DOHH2 (cell line): ENCODE measurements around the gene ITGA8.
"Not testable (repeated sequence)": the region's sequence is repeated elsewhere in the genome, so short reads cannot be mapped to it uniquely, and the experiment has no call there.

Experiments used
- H3F3A ChIP-seq: fragments of 200-600 bp; sonication (generic), shearing (Covaris generic); 2 replicates; pipeline ENCODE4 v1.6.0; 2016; ENCODE audit warnings: antibody characterized with exemption, mild to moderate bottlenecking; ENCODE audit not compliant: control insufficient read depth, insufficient read depth
- H3K27ac ChIP-seq: fragments of 200-600 bp; sonication (generic); 2 replicates; pipeline ENCODE4 v1.5.1; 2014; ENCODE audit warnings: low read depth, mild to moderate bottlenecking, low read length, moderate library complexity
- H3K27me3 ChIP-seq: fragments of 200-600 bp; sonication (generic); 2 replicates; pipeline ENCODE4 v1.6.1; 2014; ENCODE audit warnings: mild to moderate bottlenecking, low read length, mixed read lengths; ENCODE audit not compliant: control insufficient read depth
- H3K36me3 ChIP-seq: fragments of 200-600 bp; sonication (generic); 2 replicates; pipeline ENCODE4 v1.6.1; 2014; ENCODE audit warnings: mild to moderate bottlenecking, low read length, moderate library complexity, mixed read lengths; ENCODE audit not compliant: control insufficient read depth
- H3K4me1 ChIP-seq: fragments of 200-600 bp; sonication (generic); 2 replicates; pipeline ENCODE4 v1.6.1; 2014; ENCODE audit warnings: mild to moderate bottlenecking, low read length, mixed read lengths; ENCODE audit not compliant: control insufficient read depth
- H3K4me2 ChIP-seq: fragments of 200-600 bp; sonication (generic); 2 replicates; pipeline ENCODE4 v1.6.0; 2014; ENCODE audit warnings: mild to moderate bottlenecking, low read length, moderate library complexity
- H3K4me3 ChIP-seq: fragments of 200-600 bp; sonication (generic); 2 replicates; pipeline ENCODE4 v1.5.1; 2014; ENCODE audit warnings: mild to moderate bottlenecking, low read length, mixed read lengths
- H3K79me2 ChIP-seq: fragments of 200-600 bp; sonication (generic); 2 replicates; pipeline ENCODE4 v1.6.1; 2014; ENCODE audit warnings: mild to moderate bottlenecking, low read length, mixed read lengths; ENCODE audit not compliant: control insufficient read depth
- H3K9me2 ChIP-seq: fragments of 200-600 bp; sonication (generic); replicated peaks from 2 replicates; pipeline ENCODE4 v1.6.1; 2014; ENCODE audit warnings: mild to moderate bottlenecking, low read length, mixed read lengths; ENCODE audit not compliant: control insufficient read depth
- H3K9me3 ChIP-seq: fragments of 200-600 bp; sonication (generic); 2 replicates; pipeline ENCODE4 v1.6.1; 2014; ENCODE audit warnings: antibody characterized with exemption, low read length, mixed read lengths; ENCODE audit not compliant: control insufficient read depth, insufficient read depth
- H4K20me1 ChIP-seq: fragments of 200-600 bp; sonication (generic); 2 replicates; pipeline ENCODE4 v1.6.0; 2014; ENCODE audit warnings: low read depth, mild to moderate bottlenecking, antibody characterized with exemption, low read length, moderate library complexity; ENCODE audit not compliant: control insufficient read depth, insufficient read depth
- CTCF ChIP-seq: fragments of 200-600 bp; sonication (generic); IDR thresholded peaks from one replicate; pipeline ENCODE4 v1.5.1; 2014; ENCODE audit warnings: antibody characterized with exemption, mild to moderate bottlenecking, low read depth, low read length; ENCODE audit not compliant: poor library complexity, severe bottlenecking
- EZH2phosphoT487 ChIP-seq: fragments of 200-600 bp; sonication (generic); IDR thresholded peaks from 2 replicates; pipeline ENCODE4 v1.6.1; 2017; ENCODE audit warnings: borderline replicate concordance, mild to moderate bottlenecking, antibody characterized with exemption, low read length, moderate library complexity, mixed read lengths

ITGA8 gene

DNA sequence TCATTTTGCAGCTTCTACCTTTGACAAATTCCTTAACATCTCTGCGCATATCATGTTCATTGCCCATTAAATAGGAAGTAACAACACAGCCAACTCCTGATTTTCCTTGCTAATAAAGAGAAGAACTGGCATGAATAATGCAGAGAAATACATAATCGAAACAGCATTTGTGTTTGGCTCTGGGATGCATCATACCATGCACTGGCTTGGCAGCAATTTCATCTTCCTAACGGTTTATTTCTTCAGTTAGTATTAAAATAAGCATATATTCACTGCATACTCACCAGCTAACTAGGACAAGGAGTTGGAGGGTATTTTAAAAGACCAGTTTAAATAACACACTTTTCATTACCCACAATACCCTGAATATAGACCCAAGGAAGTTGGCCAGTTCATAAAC is 132.5 kb downstream of the ITGA8 start:
- no peak for TF ChIP-seq EZH2phosphoT487
- no peak for TF ChIP-seq CTCF
- Histone ChIP-seq H3F3A (no peaks in the 10 kb centered on the region), H3K27ac (no peak overlapping the region), H3K79me2 (no peaks in the 10 kb centered on the region), H3K9me2 (no peaks in the 10 kb centered on the region), H3K36me3 (no peaks in the 10 kb centered on the region), H3K4me1 (no peaks in the 10 kb centered on the region), H3K4me3 (no peak overlapping the region), H3K27me3 (no peaks in the 10 kb centered on the region), H3K4me2 (no peak overlapping the region), H4K20me1 (no peaks in the 10 kb centered on the region), H3K9me3 (no peaks in the 10 kb centered on the region)

DNA sequence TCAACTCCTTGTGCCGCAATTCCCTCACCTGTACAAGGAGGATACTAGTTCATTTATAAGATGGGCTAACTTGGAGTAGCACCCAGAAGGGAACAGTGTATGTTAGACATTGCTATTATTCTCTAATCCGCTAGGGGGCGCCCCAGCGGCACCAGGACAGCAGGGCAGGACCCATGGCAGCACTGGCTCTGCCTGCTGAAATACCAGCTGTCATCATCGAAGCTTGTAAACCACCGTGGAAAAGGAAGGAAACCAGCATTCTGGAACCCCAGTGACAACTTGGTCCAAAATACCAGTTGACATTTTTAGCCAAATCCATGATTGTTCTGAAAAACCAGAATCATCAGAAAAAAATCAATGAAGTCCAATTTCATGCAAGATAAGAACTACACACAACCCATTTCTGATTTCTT is 134.4 kb downstream of the ITGA8 start:
- TF ChIP-seq CTCF, result peak; percentile 90
- no peak for TF ChIP-seq EZH2phosphoT487
- H3K9me2 ChIP-seq, result no peaks in the 10 kb centered on the region
- H3F3A ChIP-seq, result no peaks in the 10 kb centered on the region
- H3K9me3 ChIP-seq, result no peaks in the 10 kb centered on the region
- no peaks in the 10 kb centered on the region for H3K4me1 ChIP-seq
- H3K79me2 ChIP-seq, result no peaks in the 10 kb centered on the region
- no peak overlapping the region for H3K4me3 ChIP-seq
- no peaks in the 10 kb centered on the region for H3K27me3 ChIP-seq
- no peak overlapping the region for H3K4me2 ChIP-seq
- H3K36me3 ChIP-seq, result no peaks in the 10 kb centered on the region
- no peak overlapping the region for H3K27ac ChIP-seq
- H4K20me1 ChIP-seq, result no peaks in the 10 kb centered on the region

DNA sequence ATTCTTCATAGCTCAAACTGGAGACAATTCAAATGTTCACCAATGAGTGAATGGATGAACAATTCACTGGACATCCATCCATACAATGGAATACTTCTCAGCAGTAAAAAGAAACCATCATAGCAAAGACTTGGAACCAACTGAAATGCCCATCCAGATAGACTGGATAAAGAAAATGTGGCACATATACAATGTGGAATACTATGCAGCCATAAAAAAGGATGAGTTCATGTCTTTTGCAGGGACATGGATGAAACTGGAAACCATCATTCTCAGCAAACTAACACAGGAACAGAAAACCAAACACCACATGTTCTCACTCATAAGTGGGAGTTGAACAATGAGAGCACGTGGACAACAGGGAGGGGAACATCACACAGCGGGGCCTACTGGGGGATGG is 136.8 kb downstream of the ITGA8 start:
- H3K9me2 ChIP-seq, H4K20me1 ChIP-seq, H3K79me2 ChIP-seq, H3K36me3 ChIP-seq, H3K4me1 ChIP-seq, H3K27ac ChIP-seq, H3K4me3 ChIP-seq, H3K9me3 ChIP-seq, H3K4me2 ChIP-seq, H3K27me3 ChIP-seq, H3F3A ChIP-seq: not testable (repeated sequence)

DNA sequence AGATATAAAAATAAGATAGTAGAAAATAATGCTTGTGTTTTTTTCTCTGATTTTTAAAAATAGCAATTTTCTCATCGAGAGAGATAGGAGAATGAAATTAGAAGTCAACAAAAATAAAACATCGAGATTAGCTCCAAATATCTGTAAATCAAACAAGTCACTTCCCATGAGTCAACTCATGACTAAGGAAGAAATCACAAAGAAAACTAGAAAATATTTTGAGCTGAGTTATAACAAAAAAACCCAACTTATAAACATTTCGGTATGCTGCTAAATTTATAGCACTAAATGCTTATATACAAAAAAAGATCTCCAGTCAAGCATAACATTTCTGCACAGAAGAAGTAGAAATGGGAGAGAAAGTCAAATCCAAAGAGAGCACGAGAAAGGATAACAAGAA is 140.1 kb downstream of the ITGA8 start:
- Histone ChIP-seq H3K27ac (no peak overlapping the region), H3K4me2 (no peak overlapping the region), H3K27me3 (no peaks in the 10 kb centered on the region), H3K4me3 (no peak overlapping the region), H3K79me2 (no peaks in the 10 kb centered on the region), H3K9me2 (no peaks in the 10 kb centered on the region), H3K9me3 (no peaks in the 10 kb centered on the region), H4K20me1 (no peaks in the 10 kb centered on the region), H3K4me1 (no peaks in the 10 kb centered on the region), H3K36me3 (no peaks in the 10 kb centered on the region), H3F3A (no peaks in the 10 kb centered on the region)
- no peak for TF ChIP-seq CTCF
- TF ChIP-seq EZH2phosphoT487, result no peak
